Measurements from ENCODE around the gene TTR.

TTR gene

GRCh38 chr18:31618801-31619200 lies 27.1 kb downstream of the TTR start:
- no peak for DNase-seq

GRCh38 chr18:31619291-31619690 lies 27.6 kb downstream of the TTR start:
- DNase-seq, result no peak

GRCh38 chr18:31624892-31625640 lies 33.4 kb downstream of the TTR start:
- no peak for DNase-seq

- DNase-seq, result no peak
Measured at GRCh38 chr18:31626409-31626808, 34.7 kb downstream of the TTR start.

- no peak for DNase-seq
Measured at GRCh38 chr18:31630549-31630948, 38.9 kb downstream of the TTR start.

- no peak for DNase-seq
Measured at GRCh38 chr18:31631526-31631925, 39.8 kb downstream of the TTR start.

- no peak for DNase-seq
Measured at GRCh38 chr18:31632356-31632755, 40.7 kb downstream of the TTR start.

- no peak for DNase-seq
Measured at GRCh38 chr18:31633392-31634330, 42.0 kb downstream of the TTR start.

GRCh38 chr18:31634331-31634713 lies 42.6 kb downstream of the TTR start:
- DNase-seq, result no peak

- no peak for DNase-seq
Measured at GRCh38 chr18:31636387-31636786, 44.7 kb downstream of the TTR start.

GRCh38 chr18:31637445-31637844 lies 45.8 kb downstream of the TTR start:
- DNase-seq, result no peak

- DNase-seq, result no peak
Measured at GRCh38 chr18:31643003-31643402, 51.3 kb downstream of the TTR start.

- DNase-seq, result no peak
Measured at GRCh38 chr18:31645411-31645810, 53.7 kb downstream of the TTR start.

- DNase-seq, result no peak
Measured at GRCh38 chr18:31646332-31647126, 54.9 kb downstream of the TTR start.

GRCh38 chr18:31647127-31647753 lies 55.6 kb downstream of the TTR start:
- no peak for DNase-seq
